SKM-1 (cell line): ENCODE results near the gene MFSD2A.
"Not testable (repeated sequence)": the region's sequence is repeated elsewhere in the genome, so short reads cannot be mapped to it uniquely, and the experiment has no call there.

Source experiments
- DNase-seq: peaks from one replicate; lab custom pipeline; 2025; ENCODE audit not compliant: unreplicated experiment; lab: John Stamatoyannopoulos, UW

The MFSD2A gene

DNA sequence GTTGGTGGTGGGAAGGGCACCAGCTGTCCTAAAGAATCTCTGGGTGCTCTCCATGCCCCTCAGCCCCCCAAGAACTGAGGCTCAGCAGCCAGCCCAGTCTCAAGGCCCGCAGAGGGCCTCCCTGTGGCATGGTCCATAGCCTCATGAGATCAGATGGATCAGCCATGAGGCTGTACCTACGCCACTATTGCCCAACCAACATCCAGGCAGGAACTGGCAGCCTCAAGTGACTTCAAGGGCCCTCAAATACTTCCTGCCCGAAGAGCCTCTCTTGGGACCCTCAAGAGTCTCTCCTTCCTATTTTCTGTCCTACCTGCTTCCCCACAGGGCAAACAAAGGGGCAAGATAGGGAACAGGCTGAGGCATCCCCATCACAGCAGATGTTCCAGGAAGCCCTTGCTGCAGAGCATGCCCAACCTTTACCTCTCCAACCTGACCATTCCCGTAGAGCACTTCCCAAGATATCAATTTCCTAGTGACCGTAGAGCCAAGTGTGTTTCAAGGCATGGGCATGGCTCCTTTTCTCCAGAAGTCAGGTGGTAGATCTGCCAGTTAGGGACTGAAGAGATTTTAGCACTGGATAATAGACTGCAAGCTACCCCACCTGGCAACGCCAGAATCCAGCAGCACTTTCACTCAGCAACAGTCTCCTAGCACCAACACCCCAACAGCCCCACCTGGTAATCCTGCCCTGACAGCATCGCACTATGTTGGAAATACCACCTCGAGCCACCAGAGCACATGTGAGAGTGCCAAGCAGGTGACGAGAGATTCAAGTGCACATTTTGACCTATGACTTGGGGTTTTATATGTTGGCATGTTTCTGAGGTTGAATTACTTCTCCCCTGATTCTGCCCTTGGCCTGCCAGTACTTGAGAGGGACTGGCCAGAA, 13.7 kb upstream of the MFSD2A start:
- DNase-seq, result no peak

GRCh38 chr1:39943471-39944290, 11.3 kb upstream of the MFSD2A start:
- no peak for DNase-seq

DNA sequence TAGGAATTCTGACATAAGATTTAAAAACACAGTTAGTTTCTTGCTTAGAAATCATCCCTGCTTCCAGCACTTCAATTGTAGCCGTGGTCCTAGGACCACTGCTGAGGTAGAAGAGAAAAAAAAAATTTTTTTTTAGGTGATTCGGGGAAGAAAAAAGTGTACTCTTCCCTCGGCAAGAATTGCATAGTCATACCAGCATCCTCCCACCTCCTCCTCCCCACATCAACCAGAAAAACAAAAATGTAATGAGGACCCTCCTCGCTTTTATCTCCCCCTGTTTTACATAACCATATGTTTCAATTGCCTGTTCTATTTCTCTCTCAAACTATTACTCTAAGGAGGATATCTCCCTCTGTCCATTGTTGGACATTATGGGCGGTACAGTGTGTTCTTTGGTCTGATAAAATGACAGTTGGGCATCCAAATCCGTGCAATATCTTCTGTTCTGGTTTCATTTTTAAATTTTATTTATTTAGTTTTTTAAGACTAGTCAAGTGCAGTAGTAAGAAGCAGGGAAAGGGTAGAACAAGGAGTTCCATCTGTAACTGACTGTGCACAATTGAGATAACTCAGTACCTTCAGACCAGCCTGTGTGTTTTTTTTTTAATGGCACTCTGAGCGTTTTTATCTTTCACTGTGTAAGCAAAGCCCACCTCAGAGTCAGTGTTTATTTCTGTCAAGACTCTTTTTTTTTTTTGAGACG, 10.4 kb upstream of the MFSD2A start:
- DNase-seq, result no peak

DNA sequence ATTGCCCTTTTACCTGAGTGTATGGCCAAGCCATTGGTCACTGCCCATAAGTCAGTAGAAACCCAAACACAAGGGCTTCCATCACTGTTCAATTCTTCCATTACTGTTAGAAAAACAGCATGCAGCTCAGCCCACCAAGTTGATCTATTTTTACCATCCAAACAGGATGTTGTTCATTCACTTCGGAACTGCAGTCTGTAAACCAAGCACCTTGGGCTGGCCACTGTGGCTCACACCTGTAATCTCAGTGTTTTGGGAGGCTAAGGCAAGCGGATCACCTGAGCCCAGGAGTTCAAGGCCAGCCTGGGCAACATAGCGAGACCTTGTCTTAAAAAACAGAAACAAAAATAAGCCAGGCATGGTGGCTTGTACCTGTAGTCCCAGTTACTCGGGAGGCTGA, 8.7 kb upstream of the MFSD2A start:
- DNase-seq, result no peak

- no peak for DNase-seq
Measured at GRCh38 chr1:39947260-39947659, 7.7 kb upstream of the MFSD2A start.

- no peak for DNase-seq
Measured at GRCh38 chr1:39949891-39950290, 5.1 kb upstream of the MFSD2A start.

DNA sequence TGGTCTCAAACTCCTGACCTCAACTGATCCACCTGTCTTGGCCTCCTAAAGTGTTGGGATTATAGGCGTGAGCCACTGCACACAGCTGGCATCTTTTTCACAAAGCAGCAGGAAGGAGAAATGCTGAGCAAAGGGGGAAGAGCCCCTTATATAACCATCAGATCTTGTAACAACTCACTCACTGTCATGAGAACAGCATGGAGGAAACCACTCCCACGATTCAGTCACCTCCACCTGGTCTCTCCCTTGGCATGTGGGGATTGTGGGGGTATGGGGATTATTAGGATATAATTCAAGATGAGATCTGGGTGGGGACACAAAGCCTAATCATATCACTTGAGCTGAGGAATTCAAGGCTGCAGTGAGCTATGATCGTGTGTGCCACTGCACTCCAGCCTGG, 3.0 kb upstream of the MFSD2A start:
- DNase-seq, result no peak

GRCh38 chr1:39952359-39953110, 2.4 kb upstream of the MFSD2A start:
- no peak for DNase-seq

DNA sequence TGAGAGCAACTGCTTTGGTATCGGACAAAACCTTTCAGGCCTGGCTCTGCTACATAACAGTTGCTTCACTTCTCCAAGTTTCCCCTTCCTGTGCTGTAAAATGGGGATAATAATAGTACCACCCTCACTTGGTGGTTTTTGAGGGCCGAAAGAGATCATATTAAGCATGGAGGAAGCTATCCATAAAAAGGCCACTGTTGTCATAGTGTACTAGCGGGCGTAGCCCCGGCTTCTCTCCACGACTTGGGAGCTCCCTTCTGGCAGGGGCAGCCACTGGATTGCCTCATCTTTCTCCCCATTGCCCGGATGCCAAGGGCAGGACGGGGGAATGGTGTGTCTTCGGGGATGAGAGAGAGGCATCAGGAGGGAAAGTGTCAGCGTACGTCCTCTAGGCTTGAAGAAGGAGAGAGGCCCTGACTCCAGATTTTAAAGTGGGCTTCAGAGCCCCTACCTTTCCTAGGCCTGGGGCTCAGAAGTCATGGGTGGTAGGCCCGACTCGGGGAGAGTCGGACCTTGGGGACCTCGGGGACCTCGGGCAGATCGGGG, 548 bp upstream of the MFSD2A start:
- peak; percentile 37 for DNase-seq

DNA sequence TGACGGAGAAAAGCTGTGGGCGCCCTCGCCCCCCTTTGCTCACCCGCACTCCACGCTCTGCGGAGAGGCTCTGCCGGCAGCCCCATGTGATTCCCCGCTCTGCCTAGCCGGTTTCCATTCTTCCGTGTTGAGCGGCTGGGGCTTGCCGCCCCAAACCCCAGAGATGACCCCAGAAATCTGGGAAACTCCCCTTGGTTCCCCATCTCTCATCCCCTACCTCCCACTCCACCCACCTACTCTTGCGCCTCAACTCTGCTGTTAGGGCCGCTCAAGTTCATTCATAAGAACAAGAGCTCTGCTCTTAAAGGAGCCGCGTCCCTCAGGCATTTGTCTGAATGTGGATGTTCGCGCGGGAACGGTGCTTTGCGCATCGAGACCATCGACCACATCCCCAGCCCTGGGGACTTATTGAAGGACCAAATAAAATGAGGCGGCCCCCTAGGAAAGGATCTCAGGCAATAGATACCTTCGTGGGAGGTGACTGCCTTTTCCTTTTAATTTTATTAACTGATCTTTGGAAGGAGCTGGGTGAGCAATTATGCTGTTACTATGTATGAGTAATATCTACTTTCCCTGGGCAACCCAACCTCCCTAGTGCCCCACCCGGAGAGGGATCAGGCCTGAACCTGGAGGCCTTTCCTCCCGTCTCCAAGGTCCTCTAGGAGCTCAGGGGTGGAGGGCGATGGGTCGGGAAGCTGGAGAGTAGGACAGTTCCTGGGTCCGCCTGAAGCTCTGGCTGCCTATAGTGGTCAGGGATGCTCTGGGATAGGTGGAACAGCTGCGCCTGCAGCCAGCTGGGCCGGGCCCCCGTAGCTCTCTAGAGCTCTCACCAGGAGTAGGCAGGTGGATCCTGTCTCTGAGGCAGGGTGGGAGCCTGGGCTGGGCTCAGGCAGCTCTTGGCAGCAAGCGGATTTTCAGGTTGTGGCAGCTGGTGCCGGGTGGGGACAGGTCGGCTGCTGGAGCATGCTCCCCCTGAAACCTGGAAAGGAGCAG, 898 bp downstream of the MFSD2A start:
- no peak for DNase-seq

- no peak for DNase-seq
Measured at GRCh38 chr1:39957299-39958015, 2.5 kb downstream of the MFSD2A start.

DNA sequence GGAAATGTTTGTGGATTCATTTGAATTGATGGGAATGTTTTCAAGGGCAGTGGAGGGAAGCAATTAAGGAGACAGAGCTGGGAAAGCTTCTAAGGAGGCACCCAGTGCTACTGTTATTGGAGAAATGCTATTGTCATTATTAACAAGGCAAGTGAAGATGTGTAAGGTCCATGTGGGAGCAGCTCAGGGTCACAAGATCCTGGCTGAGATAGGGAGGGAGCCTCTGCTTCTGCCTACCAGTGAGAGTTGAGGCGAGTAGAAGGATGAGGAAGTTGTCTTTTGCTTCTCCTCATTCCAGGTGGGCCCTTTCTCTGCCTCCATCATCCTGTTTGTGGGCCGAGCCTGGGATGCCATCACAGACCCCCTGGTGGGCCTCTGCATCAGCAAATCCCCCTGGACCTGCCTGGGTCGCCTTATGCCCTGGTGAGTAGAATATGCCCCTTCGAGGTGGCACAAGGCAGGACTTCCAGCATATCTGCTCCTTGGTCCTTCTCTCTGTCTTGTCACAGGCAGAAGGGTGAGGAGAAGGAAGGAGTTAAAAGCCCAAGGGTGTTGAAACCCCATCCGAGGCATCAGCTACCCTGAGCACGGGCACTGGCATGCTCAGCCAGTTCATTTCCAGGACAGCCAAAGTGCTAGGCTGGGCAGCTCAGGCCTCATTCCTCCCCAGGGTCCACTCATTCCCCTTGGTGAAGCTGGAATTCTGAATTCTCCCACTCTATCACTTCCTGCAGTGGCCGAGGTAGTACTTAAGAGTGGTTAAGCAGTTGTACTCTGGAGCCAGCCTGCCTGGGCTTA, 3.7 kb downstream of the MFSD2A start:
- DNase-seq, result no peak

GRCh38 chr1:39959651-39960333, 4.8 kb downstream of the MFSD2A start:
- no peak for DNase-seq

DNA sequence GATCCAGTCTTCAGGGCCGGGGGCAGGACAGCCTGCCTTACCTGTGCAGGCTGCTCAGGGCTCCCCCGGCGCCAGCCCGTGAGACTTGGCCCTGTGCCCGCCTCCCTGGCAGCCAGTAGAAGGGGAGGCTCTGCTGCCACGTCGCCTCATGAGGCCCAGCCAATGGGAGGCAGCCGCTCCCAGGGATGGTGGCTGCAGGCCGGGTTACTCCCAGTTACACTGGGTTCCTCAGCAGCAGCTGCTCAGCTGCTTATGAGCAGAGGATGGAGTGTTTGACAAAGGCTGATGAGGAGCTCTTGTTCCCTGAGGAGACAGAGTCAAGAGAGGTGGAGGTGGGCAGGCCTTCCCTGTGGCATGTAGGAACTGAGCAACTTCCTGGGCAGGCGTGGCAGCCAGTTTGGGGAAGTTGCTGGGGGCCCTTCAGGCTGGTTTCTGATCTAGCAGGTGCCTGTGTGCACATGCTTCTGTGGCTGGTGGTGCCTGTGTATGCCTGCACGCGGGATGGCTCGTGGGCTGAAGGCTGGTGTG, 5.5 kb downstream of the MFSD2A start:
- peak; percentile 32 for DNase-seq

GRCh38 chr1:39962450-39962825, 7.5 kb downstream of the MFSD2A start:
- DNase-seq, result no peak

DNA sequence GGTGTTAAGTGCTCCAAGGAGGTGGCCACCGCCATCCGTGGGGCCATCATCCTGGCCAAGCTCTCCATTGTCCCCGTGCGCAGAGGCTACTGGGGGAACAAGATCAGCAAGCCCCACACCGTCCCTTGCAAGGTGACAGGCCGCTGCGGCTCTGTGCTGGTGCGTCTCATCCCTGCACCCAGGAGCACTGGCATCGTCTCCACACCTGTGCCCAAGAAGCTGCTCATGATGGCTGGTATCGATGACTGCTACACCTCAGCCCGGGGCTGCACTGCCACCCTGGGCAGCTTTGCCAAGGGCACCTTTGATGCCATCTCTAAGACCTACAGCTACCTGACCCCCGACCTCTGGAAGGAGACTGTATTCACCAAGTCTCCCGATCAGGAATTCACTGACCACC, 8.0 kb downstream of the MFSD2A start:
- not testable (repeated sequence) for DNase-seq

DNA sequence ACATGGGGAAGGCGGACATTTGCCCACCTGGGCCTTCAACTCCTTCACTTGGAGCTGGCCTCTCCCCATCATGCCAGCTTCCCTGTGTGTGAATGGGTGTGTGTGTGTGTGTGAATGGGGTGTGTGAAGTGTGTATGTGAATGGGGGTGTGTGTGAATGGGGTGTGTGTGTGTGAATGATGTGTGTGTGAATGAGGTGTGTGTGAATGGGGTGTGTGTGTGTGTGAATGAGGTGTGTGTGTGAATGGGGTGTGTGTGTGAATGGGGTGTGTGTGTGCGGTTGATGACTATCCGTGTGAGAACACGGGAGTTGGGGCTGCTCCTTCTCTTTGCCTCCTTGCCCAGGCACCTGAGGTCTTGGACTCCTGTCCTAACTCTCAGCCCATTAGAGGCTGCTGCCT, 9.6 kb downstream of the MFSD2A start:
- no peak for DNase-seq
